Stimulated activated CD4-positive, alpha-beta T cell treated with anti-CD3 and anti-CD28 coated beads, Interleukin-4, amount 100 ng/mL, for 24 hours (primary cell): ENCODE data around the gene PRSS3.
A peak's percentile ranks its signal among the peaks of the same experiment; 100 is the strongest.
"Not testable (repeated sequence)": the region's sequence is repeated elsewhere in the genome, so short reads cannot be mapped to it uniquely, and the experiment has no call there.

Experiments
- DNase-seq: peaks from one replicate; pipeline ENCODE4 v3.0.0-alpha.2; 2020

The PRSS3 gene

GRCh38 chr9:33795281-33795680, at the start of gene PRSS3:
PRSS3 (plus strand) TSS chr9:33795561; CDS start chr9:33795574, 13 bp downstream.
- no peak for DNase-seq

- peak; percentile 14 for DNase-seq
These were observed 46.6 kb upstream of the PRSS3 start for GRCh38 chr9:33748633-33749304.

- DNase-seq, result peak; percentile 33
These were observed 46.1 kb upstream of the PRSS3 start for GRCh38 chr9:33749305-33749654.

GRCh38 chr9:33750307-33750838, 45.0 kb upstream of the PRSS3 start:
- DNase-seq, result no peak

GRCh38 chr9:33750839-33751339, 44.5 kb upstream of the PRSS3 start:
- DNase-seq, result no peak

GRCh38 chr9:33751536-33752129, 43.7 kb upstream of the PRSS3 start:
- DNase-seq, result no peak

- no peak for DNase-seq
These were observed 43.2 kb upstream of the PRSS3 start for GRCh38 chr9:33752130-33752637.

- not testable (repeated sequence) for DNase-seq
These were observed 42.6 kb upstream of the PRSS3 start for GRCh38 chr9:33752789-33753188.

GRCh38 chr9:33759648-33760047, 35.7 kb upstream of the PRSS3 start:
- DNase-seq, result not testable (repeated sequence)

GRCh38 chr9:33762343-33762742, 33.0 kb upstream of the PRSS3 start:
- no peak for DNase-seq

GRCh38 chr9:33763709-33764108, 31.7 kb upstream of the PRSS3 start:
- DNase-seq, result not testable (repeated sequence)

GRCh38 chr9:33765411-33765810, 29.9 kb upstream of the PRSS3 start:
- no peak for DNase-seq

- DNase-seq, result not testable (repeated sequence)
These were observed 25.0 kb upstream of the PRSS3 start for GRCh38 chr9:33770156-33770880.

GRCh38 chr9:33773135-33773534, 22.2 kb upstream of the PRSS3 start:
- not testable (repeated sequence) for DNase-seq

- DNase-seq, result not testable (repeated sequence)
These were observed 21.2 kb upstream of the PRSS3 start for GRCh38 chr9:33774074-33774659.

GRCh38 chr9:33776578-33776977, 18.8 kb upstream of the PRSS3 start:
- DNase-seq, result no peak

- DNase-seq, result peak; percentile 54
These were observed 16.5 kb upstream of the PRSS3 start for GRCh38 chr9:33778700-33779351.

- DNase-seq, result no peak
These were observed 15.1 kb upstream of the PRSS3 start for GRCh38 chr9:33780276-33780675.

- no peak for DNase-seq
These were observed 13.6 kb upstream of the PRSS3 start for GRCh38 chr9:33781736-33782135.

- no peak for DNase-seq
These were observed 12.8 kb upstream of the PRSS3 start for GRCh38 chr9:33782395-33783152.

GRCh38 chr9:33785914-33786313, 9.4 kb upstream of the PRSS3 start:
- DNase-seq, result no peak

- DNase-seq, result no peak
These were observed 8.7 kb upstream of the PRSS3 start for GRCh38 chr9:33786681-33787080.
